ENCODE results near the gene CRYBB3.

CRYBB3 gene

DNA sequence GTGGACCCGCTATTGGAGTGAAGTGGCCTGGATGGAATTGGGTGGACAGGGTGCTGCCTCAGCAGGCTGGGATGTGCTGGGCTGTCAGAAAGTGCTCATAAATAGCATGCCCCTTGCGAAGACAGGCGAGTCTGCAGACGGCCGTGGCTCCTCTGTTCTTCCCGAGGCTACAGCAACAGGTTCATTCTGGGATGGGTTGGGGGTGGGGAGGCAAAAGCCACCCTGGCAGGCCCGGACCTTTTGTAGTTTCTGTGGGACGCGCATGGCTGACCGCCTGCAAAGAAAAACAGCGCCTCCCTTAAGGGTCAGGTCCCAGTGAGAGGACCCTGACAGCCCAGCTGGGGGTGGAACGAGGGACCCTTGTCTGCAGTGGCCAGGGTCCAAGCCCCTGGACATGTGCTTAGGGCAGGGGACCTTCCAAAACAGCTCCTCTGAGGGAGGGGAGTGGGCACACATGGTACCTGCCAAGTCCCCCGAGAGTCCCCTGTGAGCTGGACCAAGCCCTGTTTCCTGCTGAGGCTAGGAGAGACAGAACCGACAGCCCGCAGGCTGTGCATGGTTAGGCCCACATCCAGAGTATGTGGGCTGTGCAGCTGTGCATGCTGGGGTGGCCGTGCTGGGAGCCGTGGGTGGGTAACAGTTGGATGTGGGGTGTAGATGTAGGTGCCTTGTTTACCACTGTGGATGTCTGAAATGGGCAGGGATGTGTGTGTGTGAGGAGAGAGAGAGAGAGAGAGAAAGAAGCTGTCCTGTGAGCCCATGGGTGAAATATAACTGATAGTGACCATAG is at the start of gene CRYBB3:
TSS of gene CRYBB3 (plus strand) at position 128 of the 790 bp plus-strand sequence. CDS start 1,539 bp downstream, outside the sequence.
- DNase-seq (ENCODE audit: low read depth, low spot score), result no peak

DNA sequence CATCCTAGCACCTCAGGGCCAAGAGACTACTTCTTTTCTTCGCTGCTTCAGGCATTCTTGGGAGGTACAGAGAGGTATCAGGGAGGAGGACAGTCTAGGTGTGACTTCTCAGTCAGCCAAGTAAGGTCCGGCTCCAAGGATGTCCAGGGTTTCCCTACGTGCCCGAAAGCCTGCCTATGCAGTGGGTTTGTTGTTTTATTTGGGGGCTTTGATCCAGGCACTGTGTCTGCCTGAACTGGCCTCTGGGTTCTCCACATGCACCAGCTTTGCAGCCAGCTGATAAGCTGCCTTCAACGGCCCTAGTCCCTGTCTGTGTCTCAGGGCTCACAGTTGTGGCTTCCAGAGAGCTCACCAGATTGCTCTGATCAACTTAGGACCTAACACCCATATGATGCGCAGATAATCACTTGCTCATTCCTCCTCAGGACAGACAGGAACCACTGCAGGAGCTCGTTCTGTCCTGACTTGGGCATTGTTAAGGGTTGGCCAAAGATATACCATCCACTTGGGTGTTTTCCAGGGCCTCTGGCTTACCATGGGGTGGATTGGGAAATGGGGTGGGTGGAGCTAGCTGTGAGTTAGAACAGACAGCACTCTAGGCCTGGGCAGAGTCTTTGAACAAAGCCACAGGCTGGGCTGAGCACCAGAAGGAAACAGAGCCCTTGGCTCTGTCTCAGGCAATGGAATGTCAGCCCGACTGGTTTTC is 45.5 kb upstream of the CRYBB3 start:
- DNase-seq (ENCODE audit: low read depth, low spot score), result no peak

DNA sequence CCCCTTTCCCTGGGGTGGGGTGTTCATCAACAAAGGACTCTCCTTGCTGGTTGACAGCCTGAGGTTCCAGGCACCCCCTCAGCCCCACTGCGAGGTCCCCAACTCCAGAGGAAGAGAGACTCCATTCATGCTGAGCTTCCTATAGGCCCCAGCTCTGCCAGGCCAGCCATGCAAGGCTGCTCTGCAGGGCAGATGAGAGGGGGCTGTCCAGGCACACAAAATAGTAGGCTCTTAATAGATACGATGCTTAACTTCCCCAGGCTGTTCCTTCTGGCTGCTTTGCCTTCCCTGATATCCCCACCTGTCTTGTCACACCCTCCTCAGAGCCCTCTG is 45.0 kb upstream of the CRYBB3 start:
- no peak for DNase-seq (ENCODE audit: low read depth, low spot score)

DNA sequence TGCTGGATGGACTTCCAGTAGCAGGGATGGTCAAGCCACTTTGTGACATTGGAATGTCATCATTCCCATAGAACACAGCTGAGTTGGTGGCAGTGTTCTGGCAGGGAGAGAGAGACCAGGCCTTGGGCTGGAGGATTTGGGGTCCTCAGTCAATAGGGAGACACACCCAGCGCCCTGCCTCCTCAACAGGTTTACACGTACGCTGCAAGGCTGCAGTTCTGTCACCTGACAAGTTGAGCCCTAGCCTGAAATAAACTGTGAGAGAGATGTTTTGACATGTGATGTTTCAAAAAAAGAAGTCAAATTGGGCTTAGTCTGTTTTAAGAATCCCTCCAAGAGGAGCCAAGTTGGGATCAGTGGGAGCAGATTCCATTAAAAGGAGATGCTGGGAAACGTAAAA is 42.9 kb upstream of the CRYBB3 start:
- DNase-seq (ENCODE audit: low read depth, low spot score), result no peak

DNA sequence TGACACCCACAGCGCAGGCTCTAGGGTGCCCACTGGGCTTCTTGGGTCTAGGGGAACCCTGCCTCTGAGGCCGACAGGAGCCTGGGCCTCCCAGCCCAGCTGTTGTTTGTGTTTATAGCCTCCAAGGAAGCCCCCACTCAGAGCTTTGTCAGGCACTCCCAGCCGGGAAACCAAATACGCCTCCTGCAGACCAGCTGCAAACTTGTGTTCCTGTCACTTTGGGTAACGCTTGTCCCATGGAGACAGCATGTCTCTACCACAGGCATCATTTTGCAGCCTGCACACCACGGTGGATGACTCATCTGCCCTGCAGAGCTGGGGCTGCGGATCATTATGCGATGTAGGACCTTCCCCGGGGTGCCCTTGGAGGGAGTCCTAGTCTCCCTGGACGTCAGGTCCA is 40.6 kb upstream of the CRYBB3 start:
- DNase-seq (ENCODE audit: low read depth, low spot score), result no peak

DNA sequence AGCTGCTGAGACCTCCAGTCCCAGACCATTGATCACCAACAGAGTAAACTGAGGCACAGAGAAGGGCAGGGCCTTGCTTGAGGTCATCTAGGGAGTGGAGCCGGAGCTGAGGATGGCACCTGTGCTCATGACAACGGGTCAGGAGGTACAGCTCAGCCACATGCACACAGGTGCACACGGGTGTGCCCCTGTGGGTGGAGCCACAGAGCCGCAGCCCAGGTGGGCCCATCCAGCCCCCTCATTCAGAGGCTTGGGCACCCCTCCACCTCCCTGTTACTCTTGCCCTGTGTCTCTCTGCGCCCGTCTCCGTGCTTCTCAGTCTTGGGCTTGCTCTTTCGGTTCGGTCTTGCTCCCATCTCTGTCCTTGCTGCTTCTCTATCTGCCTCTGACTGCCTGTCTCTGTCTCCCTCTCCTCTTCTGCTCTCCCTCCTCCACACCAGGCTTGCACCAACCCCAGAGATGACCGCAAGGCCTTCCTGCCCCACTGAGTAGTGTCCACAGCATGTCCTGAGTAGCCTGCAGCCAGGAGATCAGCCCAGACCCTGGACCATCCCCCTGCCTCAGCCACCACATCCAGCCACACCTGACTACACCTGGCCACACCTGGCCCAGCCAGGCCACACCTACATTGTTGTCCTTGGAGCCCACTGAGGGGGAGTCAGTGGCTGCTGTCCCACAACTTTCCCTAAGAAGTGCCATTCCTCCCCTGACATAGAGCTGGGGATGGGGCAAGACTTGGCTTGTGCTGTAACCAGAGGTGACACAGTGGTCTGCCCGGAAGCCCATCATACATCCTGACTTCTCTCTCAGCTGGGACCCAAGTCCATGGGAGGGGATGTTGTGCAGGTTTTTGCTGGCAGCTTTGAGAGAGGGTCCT is 39.3 kb upstream of the CRYBB3 start:
- no peak for DNase-seq (ENCODE audit: low read depth, low spot score)

DNA sequence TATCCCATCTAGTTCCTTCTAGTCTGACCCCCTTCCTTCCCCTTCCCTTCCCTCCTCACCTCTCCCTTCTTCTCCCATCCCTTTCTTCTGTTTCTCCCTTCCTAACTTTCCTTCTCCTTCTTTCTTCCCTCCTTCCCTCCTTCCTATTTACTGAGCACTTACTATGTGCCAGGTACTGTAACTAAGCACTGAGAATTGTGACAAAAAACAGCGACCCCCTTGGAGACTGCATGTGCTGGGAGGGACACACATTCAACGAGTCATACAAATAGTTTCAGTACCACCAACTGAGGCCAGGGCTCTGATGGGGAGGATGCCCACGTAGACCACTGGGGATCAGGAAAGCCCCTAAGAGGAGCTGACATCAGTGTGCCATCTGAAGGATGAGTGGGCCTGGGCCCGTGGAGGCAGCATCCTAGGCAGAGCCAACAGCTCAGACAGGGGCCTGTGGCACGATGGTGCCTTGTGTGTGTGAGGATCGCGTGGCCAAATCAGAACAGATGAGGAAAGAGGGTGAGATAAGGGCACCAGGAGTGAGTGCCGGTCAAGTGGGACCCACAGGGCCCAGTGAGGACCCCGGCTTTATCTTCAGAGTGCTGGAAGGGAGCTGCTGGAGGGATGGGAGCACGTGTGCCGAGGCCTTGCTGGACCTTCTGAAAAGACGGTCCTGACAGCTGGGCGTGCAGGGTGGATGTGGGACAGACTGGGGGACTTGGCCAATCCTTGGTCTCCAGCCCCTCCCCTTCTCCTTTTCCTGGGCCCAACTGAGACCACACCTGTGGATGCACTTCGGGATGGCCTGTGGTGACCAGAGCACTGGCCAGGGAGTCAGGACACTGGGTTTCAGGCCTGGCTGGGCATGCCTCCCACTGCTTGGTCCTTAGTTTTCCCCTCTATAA is 38.4 kb upstream of the CRYBB3 start:
- no peak for DNase-seq (ENCODE audit: low read depth, low spot score)

DNA sequence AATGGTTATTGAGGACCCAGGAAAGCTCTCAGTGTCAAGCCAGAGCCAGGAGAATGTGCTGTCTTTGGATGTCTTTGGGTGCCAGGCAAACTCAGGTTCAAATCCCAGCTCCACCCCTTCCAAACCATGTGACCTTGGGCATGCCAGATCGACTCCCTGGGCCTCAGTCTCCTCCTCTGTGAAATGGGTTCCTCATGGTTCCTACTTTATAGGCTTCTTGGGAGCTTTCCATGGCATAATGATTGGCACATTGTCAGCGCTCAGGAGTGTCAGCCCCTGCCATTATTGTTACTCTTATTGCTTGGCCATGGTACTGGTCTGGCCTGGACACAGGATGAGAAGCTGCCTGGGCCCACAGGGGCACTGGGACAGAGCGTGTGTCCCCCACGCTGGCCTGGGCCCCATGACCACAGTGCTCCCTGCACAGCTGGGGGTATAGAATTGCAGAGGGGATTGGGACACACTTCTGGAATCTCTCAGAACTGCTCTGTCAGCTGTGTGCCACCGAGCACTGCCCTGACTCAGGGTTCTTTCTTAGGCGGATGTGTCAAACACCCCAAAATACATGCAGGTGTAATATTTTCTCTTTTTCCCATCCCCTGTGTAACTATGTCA is 37.6 kb upstream of the CRYBB3 start:
- no peak for DNase-seq (ENCODE audit: low read depth, low spot score)

DNA sequence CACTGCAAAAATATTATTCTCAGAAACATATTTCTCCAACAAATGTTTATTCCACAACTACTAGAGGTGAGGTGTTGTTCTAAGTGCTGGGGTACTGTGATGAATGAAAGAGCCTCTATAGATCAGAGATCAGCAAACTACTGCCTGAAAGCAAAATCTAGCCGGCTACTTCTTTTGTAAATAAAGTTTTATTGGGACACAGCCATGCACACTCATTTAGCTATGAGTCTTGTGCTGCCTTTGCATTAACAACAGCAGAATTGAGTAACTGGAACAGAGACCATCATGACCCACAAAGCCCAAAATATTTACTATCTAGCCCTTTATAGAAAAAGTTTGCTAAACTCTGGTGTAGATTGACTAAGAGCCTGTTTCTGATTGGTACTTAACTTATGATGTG is 37.1 kb upstream of the CRYBB3 start:
- no peak for DNase-seq (ENCODE audit: low read depth, low spot score)

DNA sequence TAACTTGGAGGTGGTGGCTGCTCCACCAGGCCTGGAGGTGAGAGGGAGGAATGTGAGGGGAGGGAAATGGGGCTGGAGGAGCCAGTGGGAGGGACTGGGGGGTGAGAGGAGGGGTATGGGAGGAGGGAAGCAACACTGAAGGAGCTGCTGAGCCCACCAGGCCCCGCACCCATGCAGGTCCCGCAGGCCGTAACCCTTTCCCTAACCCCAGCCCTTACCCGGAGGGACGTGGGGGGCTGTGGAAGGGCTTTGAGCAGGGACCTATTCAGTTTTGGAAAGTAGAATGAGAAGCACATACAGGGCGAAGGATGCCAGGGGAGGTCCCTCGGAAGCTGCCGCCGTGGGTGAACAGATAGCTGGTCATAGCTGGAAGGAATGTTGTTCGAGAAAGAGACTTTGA is 33.9 kb upstream of the CRYBB3 start:
- DNase-seq (ENCODE audit: low read depth, low spot score), result no peak

DNA sequence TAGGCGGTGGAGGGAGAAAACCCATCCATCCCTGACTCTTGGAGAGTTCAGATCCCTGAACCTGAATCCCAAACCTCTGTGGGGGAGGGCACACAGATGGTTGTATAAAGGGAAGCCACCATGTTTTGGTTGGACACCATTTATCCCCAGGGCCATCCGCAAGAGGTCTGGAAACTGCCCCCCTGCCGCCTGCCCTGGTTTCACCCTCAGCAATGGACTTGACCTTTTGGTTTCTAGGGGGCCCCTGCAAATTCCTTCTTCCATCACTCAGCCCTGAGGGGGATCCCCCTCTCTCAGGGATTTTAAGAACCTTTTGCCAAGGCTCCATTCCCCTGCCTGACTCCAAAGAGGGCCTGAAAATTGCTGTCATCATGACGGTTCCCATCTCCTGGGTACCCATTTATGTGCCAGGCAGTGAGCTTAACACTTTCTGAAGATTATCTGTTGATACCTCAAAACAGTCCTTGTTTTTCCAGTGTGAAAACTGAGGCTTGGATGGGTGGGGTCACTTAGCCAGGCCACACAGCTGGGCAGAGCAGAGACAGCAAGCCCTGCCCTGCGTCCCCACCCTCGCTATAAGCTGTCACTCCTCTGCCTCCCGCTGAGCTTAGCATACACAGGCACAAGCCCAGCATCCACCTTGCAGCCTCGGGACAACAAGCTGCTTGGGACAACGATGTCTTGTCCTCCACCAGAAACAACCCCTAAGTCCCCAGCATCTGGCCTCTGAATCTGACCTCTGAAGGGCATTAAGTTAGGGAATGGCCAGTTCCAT is 33.2 kb upstream of the CRYBB3 start:
- DNase-seq (ENCODE audit: low read depth, low spot score), result no peak

DNA sequence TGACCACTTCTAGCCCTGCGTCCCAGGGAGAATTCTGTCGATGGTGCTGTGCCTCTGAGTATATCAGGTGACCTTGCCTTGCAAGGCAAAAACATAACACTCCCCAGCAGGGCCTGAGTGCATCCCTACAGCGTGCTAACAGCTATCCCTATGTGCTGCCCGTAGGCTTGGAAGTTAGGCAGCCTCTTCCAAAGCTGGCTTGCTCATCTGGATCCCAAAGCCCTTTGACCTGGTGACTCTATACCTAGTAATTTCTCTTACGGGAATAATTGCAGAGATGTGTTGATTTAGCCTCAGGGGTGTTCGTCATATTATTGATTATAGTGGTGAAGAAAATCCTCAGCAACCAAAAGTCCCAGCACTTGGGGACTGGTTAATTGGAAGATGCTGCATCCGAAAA is 32.6 kb upstream of the CRYBB3 start:
- no peak for DNase-seq (ENCODE audit: low read depth, low spot score)

DNA sequence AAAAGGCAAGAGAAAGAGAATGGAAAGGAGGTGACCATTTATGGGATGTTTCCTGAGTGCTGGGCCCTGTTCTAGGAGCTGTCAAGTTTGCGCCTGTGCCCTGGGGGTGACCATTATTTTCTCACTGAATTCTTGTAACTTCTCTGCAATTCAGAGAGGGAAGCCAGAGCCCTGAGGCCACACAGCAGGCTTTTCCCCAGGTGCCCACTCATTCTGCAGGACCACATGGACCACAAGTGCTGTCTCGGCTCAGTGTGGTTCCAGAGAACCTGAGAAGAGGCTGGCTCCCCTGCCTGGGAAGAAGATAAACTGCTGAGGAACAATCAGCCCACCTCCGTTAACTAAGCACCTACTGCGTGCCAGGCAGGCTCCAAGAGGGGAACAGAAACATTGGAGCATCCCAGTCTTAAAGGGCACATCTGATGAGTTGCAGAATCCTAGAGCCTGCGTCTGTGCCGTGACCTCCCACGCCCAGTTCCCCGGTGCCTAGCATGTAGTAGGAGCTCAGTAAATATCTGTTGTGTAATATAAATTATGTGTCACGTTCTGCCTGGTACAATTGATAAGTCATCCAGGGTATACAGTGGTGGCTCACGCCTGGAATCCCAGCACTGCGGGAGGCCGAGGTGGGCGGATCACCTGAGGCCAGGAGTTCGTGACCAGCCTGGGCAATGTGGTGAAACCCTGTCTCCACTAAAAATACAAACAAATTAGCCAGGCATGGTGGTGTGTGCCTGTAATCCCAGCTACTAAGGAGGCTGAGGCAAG is 31.6 kb upstream of the CRYBB3 start:
- DNase-seq (ENCODE audit: low read depth, low spot score), result no peak

DNA sequence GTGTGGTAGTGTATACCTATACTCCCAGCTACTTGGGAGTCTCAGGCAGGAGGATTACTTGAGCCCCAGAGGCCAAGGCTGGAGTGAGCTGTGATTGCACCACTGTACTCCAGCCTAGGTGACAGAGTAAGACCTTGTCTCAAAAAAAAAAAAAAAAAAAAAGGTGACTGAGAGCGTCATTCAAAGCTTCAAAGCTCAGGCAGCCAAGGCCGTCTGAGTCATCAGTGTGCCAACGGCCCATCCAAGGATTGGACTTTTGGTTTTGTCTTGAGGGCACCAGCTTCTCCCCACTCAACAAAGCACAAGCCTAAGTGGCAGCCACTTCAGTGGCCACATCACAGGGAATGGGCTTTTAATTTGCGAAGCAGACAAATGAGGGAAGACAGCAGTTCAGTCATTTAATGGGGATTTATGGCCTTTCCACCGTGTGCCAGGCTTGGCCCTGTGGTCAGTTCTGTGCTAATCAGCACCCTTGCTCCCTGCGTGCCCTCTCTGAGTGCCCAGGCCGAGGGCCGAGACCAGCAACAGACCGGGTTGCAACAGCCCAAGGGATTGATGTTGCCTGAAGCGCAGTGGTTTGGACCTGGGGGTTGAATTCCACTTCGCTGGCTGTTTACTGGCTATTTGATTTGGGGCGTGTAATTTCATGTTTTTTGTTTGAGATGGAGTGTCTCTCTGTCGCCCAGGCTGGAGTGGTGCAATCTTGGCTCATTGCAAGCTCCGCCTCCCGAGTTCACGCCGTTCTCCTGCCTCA is 30.2 kb upstream of the CRYBB3 start:
- no peak for DNase-seq (ENCODE audit: low read depth, low spot score)

DNA sequence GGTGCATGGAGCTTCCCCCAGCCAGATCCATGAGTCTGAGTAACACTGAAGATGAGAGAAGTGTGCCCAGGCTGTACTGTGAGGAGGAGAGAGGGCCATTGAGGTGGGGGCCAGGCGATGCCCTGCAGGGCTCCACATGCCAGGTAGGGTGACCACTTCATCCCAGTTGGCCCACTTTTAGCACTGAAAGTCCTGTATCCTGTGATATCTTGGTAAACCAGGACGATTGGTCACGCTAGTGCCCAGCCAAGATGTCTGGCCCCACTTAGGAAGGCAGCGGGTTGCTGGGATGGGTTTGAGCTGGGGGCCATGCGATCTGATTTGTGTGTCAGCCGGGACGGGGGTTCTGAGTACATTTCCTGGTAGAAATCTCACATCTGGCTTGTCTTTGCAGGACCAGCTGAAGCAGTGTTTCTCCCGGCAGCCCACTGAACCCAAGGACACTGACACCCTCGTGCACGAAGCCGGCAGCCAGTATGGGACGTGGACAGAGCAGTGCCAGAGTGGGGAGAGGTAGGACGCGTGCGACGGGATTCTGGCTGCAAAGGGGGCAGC is 29.2 kb upstream of the CRYBB3 start:
- DNase-seq (ENCODE audit: low read depth, low spot score), result no peak

DNA sequence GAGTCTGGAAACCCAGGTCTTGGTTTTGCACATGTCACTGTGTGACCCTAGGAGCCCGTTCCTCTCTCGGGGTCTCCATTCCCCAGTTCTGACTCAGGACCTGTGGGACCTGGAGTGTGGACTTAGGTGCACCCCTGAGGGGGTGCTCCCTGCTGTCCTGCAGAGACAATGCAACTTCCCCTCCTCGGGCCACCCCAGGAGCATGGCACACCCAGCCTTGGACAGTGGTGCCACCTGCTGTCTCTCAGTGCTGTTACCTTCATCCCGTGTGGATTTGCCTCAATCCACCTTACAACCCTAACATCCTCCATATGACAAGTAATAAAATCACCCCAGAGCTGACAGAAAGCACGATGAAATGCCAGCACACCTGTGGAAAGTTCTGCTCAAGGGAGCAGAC is 27.5 kb upstream of the CRYBB3 start:
- DNase-seq (ENCODE audit: low read depth, low spot score), result no peak

DNA sequence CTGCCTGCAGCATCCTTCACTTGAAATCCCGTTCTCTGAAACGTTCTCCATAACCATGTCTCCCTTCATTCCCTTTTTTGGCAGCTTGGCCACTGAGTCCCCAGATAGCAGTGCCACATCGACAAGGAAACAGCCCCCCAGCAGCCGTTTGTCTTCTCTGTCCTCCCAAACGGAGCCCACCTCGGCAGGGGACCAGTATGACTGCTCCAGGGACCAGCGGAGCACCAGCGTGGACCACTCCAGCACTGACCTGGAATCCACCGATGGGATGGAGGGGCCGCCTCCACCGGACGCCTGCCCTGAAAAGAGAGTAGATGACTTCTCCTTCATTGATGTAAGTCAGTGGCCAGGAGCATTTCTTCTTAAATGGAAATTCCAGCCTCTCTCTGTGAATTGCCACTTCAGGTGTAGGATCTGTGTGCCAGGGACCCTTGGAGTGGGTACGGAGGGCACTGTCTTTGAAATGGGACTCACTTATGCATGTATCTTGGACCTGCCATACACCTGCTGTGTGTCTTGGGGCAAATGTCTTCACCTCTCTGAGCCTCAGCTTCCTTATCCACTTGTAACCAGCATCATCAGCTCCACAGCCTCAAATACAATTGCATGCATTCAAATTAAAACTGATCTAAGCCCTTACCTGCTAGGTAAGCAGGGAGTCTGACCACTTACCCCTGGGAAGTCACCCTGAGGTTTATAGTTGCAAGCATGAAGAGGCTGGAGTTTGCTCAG is 25.3 kb upstream of the CRYBB3 start:
- no peak for DNase-seq (ENCODE audit: low read depth, low spot score)
